ENCODE data around the gene USP7.

Gene USP7

DNA sequence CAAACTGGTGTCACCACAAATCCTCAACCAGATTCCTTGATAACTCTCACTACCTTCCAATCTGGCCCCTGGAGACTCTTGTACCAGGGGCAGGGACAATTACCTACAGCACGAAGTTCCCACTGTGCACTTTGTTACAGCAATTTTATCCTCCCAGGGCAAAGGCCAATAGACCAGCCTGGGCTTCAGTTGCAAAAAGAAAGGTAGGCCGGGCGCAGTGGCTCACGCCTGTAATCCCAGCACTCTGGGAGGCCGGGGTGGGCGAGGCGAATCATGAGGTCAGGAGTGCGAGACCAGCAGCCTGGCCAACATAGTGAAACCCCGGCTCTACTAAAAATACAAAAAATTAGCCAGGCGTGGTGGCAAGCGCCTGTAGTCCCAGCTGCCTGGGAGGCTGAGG, 36.9 kb downstream of the USP7 start:
- DNase-seq (ENCODE audit: low read depth): no peak
- H3K4me3 ChIP-seq (ENCODE audit: control insufficient read depth, low read depth, low read length): no peak overlapping the region
- TF ChIP-seq, protein P1, sequence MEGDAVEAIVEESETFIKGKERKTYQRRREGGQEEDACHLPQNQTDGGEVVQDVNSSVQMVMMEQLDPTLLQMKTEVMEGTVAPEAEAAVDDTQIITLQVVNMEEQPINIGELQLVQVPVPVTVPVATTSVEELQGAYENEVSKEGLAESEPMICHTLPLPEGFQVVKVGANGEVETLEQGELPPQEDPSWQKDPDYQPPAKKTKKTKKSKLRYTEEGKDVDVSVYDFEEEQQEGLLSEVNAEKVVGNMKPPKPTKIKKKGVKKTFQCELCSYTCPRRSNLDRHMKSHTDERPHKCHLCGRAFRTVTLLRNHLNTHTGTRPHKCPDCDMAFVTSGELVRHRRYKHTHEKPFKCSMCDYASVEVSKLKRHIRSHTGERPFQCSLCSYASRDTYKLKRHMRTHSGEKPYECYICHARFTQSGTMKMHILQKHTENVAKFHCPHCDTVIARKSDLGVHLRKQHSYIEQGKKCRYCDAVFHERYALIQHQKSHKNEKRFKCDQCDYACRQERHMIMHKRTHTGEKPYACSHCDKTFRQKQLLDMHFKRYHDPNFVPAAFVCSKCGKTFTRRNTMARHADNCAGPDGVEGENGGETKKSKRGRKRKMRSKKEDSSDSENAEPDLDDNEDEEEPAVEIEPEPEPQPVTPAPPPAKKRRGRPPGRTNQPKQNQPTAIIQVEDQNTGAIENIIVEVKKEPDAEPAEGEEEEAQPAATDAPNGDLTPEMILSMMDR (IDR thresholded peaks at IDR 0.05; ENCODE audit: control insufficient read depth, insufficient read depth, low read depth, low read length, missing control alignments): no peak

DNA sequence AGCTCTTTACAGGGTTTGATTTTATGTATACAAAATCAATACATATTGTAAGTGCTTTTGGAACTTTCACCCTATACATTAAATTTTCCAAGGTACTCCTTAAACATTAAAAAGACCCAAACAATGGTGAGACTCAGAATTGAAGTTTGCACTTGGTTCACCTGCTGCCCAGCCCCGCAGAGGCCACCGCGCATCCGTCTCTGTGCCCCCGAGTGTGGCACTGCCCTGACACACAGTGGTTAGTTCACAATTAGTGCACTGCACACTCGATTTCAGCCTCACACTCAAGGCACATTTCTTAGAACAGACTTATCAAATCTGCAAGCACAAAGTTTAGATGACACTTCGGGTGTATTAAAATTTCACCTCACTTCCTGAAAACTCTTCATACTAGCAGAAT, 38.3 kb downstream of the USP7 start:
- TF ChIP-seq, protein P1 (IDR thresholded peaks at IDR 0.05; ENCODE audit: control insufficient read depth, insufficient read depth, low read depth, low read length, missing control alignments): no peak
- no peak for DNase-seq (ENCODE audit: low read depth)
- H3K4me3 ChIP-seq (ENCODE audit: control insufficient read depth, low read depth, low read length): no peak overlapping the region

GRCh38 chr16:8924214-8924613, 39.5 kb downstream of the USP7 start:
- no peak for DNase-seq (ENCODE audit: low read depth)
- H3K4me3 ChIP-seq (ENCODE audit: control insufficient read depth, low read depth, low read length): no peak overlapping the region
- TF ChIP-seq, protein P1 (IDR thresholded peaks at IDR 0.05; ENCODE audit: control insufficient read depth, insufficient read depth, low read depth, low read length, missing control alignments): no peak

DNA sequence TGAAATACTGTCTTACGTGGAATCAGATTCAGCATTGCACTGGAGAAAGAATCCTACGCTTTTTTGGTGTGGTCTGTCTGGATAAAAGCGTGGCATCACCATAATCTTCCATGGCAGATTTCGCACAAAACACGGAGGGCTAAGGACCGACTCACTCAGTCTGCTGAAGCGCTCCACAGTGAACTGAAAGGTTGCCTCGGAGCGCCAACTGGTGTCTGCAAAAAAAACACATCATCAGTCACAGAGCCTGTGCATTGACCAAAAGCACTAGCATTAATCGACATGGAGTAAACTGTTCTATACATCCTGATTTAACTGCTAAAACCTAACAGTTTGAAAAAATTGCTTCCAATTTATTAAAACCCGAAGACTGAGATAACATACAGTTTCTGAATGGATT, 40.5 kb downstream of the USP7 start:
- TF ChIP-seq, protein P1 (IDR thresholded peaks at IDR 0.05; ENCODE audit: control insufficient read depth, insufficient read depth, low read depth, low read length, missing control alignments): no peak
- no peak for DNase-seq (ENCODE audit: low read depth)
- no peak overlapping the region for H3K4me3 ChIP-seq (ENCODE audit: control insufficient read depth, low read depth, low read length)

DNA sequence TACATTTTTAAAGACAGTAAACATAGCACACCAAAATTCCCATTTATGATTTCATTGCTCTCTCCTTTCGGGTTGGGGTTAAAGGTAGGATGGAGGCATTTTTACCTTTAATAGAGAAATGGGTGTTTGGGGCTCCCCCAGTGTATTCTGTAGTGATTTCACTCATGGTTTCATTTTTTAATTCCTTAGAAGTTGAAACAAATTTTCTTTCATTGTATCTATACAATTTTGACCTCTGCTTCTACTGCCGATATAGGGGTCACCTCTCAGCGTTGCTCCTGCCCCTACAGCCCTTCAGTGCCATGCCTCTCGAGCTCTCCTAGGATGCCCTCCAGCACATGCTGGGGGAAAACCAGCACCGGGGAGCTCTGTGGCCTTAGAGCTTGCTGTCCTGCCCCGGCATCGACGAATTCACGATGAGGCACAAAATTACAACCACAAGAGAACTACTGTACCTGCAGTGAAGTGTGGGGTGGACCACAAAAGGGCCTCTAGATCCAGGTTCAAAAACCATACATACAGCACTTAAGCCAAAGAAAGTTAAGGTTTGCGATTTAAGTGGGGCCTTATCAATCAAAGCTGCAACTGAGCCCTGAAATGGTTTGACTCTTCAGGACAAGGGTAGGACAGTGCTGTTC, 42.2 kb downstream of the USP7 start:
- DNase-seq (ENCODE audit: low read depth): no peak
- H3K4me3 ChIP-seq (ENCODE audit: control insufficient read depth, low read depth, low read length): no peak overlapping the region
- TF ChIP-seq, protein P1 (IDR thresholded peaks at IDR 0.05; ENCODE audit: control insufficient read depth, insufficient read depth, low read depth, low read length, missing control alignments): no peak

- DNase-seq (ENCODE audit: low read depth): no peak
- TF ChIP-seq, protein P1 (IDR thresholded peaks at IDR 0.05; ENCODE audit: control insufficient read depth, insufficient read depth, low read depth, low read length, missing control alignments): no peak
- no peak overlapping the region for H3K4me3 ChIP-seq (ENCODE audit: control insufficient read depth, low read depth, low read length)
Measured at GRCh38 chr16:8920645-8921346, 42.9 kb downstream of the USP7 start.

All from AG09309 (cell line).